Liver (tissue), 3 donors: Measurements from ENCODE around the gene TLK2.
"Not testable (repeated sequence)": the region's sequence is repeated elsewhere in the genome, so short reads cannot be mapped to it uniquely, and the experiment has no call there.

Experiments
- RAD21 ChIP-seq, 2 donors: IDR thresholded peaks; 2 replicates each; pipeline ENCODE4 v1.6.1; 2016; ENCODE audit warnings: antibody characterized with exemption in 2 of 2, mild to moderate bottlenecking in 2 of 2
- YY1 ChIP-seq: IDR thresholded peaks from 2 replicates; pipeline ENCODE4 v1.6.1; 2016; ENCODE audit warnings: antibody characterized with exemption, mild to moderate bottlenecking
- TF ChIP-seq, protein P1 (sequence below): fragments of 150-350 bp; IDR thresholded peaks from 2 replicates; pipeline ENCODE4 v1.5.1; 2017; ENCODE audit warnings: improper control_type of control experiment, low read depth, low read length; ENCODE audit not compliant: missing input control
- TF ChIP-seq, protein P2 (sequence below): IDR thresholded peaks from 2 replicates; pipeline ENCODE4 v1.6.1; 2016; ENCODE audit warnings: antibody characterized with exemption, mild to moderate bottlenecking
- donor health status: healthy.
- donor health status: healthy.

DNA sequence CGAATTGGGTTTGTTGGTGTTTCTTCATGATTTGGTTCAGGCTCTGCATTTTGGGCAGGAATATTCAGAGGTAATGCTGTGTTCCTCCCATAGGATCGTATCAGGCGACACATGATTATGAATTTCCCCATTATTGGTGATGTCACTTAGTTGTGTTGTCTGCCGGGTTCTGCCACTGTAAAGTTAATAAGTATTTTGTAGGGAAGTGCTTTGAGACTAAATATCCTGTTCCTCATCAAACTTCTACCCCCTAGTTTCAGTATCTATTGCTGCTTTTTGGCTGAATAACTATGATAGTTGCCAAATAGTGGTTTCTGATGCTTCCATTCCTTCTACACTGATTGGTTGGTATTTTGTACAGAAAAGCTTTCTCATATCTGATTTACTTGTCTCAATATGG lies 26.4 kb upstream of the TLK2 start:
- TF ChIP-seq, protein P1, sequence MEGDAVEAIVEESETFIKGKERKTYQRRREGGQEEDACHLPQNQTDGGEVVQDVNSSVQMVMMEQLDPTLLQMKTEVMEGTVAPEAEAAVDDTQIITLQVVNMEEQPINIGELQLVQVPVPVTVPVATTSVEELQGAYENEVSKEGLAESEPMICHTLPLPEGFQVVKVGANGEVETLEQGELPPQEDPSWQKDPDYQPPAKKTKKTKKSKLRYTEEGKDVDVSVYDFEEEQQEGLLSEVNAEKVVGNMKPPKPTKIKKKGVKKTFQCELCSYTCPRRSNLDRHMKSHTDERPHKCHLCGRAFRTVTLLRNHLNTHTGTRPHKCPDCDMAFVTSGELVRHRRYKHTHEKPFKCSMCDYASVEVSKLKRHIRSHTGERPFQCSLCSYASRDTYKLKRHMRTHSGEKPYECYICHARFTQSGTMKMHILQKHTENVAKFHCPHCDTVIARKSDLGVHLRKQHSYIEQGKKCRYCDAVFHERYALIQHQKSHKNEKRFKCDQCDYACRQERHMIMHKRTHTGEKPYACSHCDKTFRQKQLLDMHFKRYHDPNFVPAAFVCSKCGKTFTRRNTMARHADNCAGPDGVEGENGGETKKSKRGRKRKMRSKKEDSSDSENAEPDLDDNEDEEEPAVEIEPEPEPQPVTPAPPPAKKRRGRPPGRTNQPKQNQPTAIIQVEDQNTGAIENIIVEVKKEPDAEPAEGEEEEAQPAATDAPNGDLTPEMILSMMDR: not testable (repeated sequence)
- TF ChIP-seq RAD21 (IDR thresholded peaks at IDR 0.05); YY1: not testable (repeated sequence)
- TF ChIP-seq, protein P2, sequence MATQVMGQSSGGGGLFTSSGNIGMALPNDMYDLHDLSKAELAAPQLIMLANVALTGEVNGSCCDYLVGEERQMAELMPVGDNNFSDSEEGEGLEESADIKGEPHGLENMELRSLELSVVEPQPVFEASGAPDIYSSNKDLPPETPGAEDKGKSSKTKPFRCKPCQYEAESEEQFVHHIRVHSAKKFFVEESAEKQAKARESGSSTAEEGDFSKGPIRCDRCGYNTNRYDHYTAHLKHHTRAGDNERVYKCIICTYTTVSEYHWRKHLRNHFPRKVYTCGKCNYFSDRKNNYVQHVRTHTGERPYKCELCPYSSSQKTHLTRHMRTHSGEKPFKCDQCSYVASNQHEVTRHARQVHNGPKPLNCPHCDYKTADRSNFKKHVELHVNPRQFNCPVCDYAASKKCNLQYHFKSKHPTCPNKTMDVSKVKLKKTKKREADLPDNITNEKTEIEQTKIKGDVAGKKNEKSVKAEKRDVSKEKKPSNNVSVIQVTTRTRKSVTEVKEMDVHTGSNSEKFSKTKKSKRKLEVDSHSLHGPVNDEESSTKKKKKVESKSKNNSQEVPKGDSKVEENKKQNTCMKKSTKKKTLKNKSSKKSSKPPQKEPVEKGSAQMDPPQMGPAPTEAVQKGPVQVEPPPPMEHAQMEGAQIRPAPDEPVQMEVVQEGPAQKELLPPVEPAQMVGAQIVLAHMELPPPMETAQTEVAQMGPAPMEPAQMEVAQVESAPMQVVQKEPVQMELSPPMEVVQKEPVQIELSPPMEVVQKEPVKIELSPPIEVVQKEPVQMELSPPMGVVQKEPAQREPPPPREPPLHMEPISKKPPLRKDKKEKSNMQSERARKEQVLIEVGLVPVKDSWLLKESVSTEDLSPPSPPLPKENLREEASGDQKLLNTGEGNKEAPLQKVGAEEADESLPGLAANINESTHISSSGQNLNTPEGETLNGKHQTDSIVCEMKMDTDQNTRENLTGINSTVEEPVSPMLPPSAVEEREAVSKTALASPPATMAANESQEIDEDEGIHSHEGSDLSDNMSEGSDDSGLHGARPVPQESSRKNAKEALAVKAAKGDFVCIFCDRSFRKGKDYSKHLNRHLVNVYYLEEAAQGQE: not testable (repeated sequence)
